HG03196 (cell line): ENCODE results near the gene RAVER1.
"Not testable (repeated sequence)": the region's sequence is repeated elsewhere in the genome, so short reads cannot be mapped to it uniquely, and the experiment has no call there.

Experiments
- ATAC-seq: cut with Tn5 transposase; IDR thresholded peaks from one replicate; pipeline ENCODE4 v1.9.1; 2021; ENCODE audit not compliant: unreplicated experiment

Gene RAVER1

DNA sequence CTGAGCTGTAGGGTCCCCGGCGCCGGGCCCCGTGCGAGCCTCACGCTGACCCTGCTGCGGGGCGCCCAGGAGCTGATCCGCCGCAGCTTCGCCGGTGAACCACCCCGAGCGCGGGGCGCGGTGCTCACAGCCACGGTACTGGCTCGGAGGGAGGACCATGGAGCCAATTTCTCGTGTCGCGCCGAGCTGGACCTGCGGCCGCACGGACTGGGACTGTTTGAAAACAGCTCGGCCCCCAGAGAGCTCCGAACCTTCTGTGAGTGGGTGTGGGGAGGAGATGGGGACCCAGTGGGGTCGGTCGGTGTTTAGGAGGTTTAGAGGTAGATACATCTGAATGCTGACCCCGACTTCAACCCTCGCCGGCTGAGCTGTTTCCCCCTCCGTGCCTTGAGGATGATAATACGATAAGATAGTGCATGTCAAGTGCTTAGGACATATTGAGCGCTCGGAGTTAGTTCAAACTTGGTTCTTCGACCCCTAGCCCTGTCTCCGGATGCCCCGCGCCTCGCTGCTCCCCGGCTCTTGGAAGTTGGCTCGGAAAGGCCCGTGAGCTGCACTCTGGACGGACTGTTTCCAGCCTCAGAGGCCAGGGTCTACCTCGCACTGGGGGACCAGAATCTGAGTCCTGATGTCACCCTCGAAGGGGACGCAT lies 41.6 kb downstream of the RAVER1 start:
- no peak for ATAC-seq

DNA sequence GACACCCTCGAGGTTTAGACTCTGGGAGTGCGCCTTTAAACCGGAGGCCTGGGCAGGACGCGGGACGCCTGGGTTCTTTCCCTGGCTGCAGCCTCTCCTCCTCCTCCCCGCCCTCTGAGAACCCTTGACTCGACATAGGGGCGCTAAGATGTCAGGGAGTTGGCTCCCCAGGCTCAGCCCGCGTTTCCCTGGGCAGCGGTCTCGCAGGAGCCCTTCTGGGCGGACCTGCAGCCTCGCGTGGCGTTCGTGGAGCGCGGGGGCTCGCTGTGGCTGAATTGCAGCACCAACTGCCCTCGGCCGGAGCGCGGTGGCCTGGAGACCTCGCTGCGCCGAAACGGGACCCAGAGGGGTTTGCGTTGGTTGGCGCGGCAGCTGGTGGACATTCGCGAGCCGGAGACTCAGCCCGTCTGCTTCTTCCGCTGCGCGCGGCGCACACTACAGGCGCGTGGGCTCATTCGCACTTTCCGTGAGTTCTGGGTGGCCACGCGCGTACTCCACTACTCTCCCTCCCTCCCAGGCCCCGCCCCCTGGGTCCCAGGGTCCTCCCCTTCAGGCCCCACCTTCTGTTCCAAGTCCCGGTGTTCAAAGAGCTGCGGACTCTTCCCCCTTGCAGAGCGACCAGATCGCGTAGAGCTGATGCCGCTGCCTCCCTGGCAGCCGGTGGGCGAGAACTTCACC lies 42.3 kb downstream of the RAVER1 start:
- ATAC-seq, result no peak

DNA sequence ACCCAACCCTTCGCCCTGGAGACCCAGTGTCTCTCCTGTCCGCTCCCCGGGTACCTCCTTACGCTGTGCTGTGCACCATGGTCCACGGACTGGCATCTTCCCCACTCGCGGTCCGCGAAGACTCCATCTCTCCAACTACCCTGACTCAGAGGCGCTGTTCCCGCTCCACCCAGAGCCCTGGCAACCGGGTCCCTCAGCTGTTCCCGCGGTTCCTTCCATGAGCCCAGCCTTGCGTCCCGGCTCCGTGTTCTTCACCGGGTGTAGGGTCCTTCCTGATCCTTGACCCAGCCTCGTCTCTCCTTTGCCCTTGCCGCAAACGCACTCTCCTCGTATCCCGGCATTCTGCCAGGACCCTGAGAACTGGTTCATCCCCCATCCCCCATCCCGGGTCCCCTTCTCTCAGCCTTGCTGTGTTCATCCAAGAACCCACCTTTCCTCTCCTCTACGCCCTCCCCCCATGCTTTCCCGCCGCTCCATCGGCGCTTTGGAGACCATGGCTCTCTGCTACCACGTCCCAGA lies 42.9 kb downstream of the RAVER1 start:
- ATAC-seq, result no peak

DNA sequence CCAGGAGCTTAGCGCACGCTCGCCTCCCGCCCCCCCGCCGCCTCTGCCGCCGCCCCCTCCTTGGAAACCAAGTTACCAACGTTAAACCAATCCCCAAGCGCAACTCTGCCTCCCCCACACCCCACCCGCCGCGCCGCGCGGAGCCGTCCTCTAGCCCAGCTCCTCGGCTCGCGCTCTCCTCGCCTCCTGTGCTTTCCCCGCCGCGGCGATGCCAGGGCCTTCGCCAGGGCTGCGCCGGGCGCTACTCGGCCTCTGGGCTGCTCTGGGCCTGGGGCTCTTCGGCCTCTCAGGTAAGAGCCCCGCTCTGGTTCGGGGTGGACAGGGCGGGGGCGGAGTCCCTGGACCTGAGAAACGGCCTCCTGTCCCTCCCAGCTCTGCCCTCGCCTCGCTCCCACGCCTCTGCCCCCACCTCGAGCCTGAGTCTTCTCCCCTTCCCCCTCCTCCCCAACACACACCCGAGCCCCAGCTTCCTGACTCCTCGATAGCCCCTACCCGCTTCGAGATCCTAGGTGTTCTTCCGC lies 43.4 kb downstream of the RAVER1 start, which contains the start of gene ICAM5:
TSS of gene ICAM5 (plus strand) at position 117 of the 521 bp plus-strand sequence. CDS start at position 209, 92 bp downstream.
- ATAC-seq, result no peak

DNA sequence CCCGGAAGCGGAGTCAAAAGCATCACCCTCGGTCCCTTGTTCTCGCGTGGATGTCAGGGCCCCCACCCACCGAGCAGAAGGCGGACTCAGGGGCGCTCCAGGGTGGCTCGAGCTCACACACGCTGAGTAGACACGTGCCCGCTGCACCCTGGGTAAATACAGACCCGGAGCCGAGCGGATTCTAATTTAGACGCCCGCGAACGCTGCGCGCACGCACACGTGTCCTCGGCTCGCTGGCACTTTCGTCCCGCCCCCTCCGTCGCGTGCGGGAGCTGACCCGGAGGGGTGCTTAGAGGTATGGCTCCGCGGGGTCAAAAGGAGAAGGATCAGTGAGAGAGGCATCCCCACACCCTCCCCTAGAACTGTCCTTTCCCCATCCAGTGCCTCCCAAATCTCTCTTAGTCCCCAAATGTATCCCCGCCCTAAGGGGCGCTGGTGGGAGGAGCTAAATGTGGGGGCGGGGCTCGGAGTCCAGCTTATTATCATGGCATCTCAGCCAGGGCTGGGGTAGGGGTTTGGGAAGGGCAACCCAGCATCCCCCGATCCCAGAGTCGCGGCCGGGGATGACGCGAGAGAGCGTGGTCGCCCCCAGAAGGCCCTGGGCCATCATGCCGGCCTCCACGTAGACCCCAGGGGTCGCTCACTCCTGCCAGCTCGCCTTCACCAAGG lies 44.0 kb downstream of the RAVER1 start:
- ATAC-seq, result no peak

DNA sequence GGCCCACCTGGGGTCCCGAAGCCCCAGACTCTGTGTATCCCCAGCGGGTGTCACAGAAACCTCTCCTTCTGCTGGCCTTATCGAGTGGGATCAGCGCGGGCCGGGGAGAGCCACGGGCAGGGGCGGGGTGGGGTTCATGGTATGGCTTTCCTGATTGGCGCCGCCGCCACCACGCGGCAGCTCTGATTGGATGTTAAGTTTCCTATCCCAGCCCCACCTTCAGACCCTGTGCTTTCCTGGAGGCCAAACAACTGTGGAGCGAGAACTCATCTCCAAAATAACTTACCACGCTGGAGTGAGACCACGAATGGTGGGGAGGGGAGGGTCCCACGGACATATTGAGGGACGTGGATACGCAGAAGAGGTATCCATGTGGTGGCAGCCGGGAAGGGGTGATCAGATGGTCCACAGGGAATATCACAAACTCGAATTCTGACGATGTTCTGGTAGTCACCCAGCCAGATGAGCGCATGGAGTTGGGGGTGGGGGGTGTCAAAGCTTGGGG lies 44.6 kb downstream of the RAVER1 start:
- no peak for ATAC-seq

DNA sequence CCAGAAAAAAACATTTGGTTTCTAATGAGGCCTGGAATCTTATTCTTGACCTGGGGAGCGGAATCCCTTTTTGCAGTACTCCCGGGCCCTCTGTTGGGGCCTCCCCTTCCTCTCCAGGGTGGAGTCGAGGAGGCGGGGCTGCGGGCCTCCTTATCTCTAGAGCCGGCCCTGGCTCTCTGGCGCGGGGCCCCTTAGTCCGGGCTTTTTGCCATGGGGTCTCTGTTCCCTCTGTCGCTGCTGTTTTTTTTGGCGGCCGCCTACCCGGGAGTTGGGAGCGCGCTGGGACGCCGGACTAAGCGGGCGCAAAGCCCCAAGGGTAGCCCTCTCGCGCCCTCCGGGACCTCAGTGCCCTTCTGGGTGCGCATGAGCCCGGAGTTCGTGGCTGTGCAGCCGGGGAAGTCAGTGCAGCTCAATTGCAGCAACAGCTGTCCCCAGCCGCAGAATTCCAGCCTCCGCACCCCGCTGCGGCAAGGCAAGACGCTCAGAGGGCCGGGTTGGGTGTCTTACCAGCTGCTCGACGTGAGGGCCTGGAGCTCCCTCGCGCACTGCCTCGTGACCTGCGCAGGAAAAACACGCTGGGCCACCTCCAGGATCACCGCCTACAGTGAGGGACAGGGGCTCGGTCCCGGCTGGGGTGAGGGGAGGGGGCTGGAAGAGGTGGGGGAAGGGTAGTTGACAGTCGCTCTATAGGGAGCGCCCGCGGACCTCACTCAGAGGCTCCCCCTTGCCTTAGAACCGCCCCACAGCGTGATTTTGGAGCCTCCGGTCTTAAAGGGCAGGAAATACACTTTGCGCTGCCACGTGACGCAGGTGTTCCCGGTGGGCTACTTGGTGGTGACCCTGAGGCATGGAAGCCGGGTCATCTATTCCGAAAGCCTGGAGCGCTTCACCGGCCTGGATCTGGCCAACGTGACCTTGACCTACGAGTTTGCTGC lies 46.3 kb downstream of the RAVER1 start, which contains the start of gene ICAM4:
TSS of gene ICAM4 (plus strand) at position 153 of the 935 bp plus-strand sequence. CDS start at position 211, 58 bp downstream.
- no peak for ATAC-seq

DNA sequence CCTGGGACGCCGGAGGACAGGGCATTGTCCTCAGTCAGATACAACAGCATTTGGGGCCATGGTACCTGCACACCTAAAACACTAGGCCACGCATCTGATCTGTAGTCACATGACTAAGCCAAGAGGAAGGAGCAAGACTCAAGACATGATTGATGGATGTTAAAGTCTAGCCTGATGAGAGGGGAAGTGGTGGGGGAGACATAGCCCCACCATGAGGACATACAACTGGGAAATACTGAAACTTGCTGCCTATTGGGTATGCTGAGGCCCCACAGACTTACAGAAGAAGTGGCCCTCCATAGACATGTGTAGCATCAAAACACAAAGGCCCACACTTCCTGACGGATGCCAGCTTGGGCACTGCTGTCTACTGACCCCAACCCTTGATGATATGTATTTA lies 47.9 kb downstream of the RAVER1 start:
- no peak for ATAC-seq

DNA sequence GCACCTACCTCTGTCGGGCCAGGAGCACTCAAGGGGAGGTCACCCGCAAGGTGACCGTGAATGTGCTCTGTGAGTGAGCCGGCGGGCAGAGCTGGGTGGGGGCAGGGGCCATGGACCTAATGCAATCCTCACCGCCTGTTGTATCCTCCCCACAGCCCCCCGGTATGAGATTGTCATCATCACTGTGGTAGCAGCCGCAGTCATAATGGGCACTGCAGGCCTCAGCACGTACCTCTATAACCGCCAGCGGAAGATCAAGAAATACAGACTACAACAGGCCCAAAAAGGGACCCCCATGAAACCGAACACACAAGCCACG lies 48.4 kb downstream of the RAVER1 start:
- ATAC-seq, result no peak

DNA sequence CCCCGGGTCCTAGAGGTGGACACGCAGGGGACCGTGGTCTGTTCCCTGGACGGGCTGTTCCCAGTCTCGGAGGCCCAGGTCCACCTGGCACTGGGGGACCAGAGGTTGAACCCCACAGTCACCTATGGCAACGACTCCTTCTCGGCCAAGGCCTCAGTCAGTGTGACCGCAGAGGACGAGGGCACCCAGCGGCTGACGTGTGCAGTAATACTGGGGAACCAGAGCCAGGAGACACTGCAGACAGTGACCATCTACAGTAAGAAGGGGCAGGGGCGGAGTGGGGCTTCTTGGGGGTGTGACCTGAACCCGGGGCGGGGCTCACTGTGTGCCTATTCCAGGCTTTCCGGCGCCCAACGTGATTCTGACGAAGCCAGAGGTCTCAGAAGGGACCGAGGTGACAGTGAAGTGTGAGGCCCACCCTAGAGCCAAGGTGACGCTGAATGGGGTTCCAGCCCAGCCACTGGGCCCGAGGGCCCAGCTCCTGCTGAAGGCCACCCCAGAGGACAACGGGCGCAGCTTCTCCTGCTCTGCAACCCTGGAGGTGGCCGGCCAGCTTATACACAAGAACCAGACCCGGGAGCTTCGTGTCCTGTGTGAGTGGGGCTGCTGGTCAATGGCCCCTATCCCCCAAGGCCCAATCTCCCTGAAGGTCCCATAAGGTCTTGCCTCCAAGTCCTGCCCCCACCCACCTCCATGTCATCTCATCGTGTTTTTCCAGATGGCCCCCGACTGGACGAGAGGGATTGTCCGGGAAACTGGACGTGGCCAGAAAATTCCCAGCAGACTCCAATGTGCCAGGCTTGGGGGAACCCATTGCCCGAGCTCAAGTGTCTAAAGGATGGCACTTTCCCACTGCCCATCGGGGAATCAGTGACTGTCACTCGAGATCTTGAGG lies 49.0 kb downstream of the RAVER1 start:
- ATAC-seq, result no peak

DNA sequence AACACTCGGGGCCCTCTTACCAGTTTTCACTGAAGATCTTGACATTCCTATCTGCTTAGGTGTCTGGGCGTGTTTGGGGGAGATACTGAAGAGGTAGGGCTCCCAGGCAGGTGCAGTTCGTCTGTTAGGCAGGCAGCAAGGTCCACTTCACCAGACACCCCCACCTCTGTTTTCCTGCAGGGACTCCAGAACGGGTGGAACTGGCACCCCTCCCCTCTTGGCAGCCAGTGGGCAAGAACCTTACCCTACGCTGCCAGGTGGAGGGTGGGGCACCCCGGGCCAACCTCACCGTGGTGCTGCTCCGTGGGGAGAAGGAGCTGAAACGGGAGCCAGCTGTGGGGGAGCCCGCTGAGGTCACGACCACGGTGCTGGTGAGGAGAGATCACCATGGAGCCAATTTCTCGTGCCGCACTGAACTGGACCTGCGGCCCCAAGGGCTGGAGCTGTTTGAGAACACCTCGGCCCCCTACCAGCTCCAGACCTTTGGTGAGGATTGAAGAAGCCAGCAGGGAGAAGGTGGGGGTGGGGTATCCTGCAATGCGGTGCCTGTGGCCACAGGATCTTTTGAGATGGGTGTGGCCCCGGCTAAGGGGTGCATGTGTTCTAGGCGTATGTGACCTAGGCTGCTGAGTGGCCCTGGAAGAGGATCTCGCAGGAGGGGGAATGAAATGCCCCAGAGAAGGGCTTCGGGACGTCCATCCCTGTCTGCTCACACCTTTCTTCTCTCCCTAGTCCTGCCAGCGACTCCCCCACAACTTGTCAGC lies 49.8 kb downstream of the RAVER1 start:
- ATAC-seq, result no peak

DNA sequence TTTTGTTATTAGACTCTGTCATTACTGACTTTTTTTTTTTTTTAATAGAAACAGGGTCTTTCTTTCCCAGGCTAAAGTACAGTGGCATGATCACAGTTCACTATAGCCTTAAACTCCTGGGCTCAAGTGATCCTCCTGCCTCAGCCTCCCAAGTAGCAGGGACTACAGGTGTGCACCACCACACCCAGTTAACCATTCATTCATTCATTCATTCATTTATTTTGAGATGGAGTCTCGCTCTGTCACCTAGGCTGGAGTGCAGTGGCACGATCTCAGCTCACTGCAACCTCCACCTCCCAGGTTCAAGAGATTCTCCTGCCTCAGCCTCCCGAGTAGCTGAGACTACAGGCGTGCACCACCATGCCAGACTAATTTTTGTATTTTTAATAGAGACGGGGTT lies 51.3 kb downstream of the RAVER1 start:
- ATAC-seq, result not testable (repeated sequence)

DNA sequence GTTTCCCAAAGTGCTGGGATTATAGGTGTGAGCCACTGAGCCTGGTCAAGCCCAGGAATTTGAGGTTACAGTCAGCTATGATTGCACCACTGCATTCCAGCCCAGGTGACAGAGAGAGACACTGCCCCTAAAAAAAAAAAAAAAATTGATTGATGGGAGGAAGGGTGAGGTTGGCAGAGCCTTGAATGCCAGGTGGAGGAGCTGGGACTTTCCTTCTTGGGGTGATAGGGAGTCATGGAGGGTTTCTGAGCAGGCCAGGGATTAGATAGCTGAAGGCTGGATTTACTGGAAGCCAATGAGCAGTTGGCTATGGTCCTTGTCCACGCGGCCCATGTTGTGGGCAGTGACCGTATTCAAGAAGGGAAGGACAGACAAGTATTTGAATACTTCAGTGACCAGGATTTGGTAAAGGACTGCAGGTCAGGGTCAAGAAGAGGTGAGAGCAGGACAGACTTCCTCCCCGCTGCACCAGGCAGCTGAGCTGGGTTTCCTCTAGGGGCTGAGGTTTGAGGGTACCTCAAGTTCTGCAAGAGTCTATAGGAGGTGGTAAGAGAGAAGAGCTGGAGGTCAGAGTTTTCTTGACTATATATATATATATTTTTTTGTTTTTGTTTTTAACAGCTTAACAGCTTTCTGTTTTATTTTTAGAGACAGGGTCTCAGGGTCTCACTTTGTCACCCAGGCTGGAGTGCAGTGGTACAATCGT lies 53.4 kb downstream of the RAVER1 start:
- ATAC-seq, result no peak

DNA sequence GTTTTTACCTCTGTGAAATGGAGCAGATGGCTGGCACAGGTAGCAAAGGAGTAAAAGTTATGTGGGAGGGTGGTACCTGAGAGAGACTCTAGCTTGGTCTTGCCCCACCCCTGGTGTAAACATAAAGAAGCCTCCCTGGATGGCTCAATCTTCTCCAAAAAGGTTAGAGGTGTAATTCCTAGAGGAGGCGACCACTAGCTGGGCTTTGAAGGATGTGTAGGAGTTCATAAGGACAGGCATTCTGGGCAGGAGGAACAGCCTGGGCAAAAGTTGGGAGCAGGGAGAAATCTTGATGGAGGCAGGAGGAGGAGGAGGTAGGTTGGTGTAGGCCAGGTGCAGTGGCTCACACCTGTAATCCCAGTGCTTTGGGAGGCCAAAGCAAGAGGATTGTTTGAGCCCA lies 54.4 kb downstream of the RAVER1 start:
- ATAC-seq, result no peak

DNA sequence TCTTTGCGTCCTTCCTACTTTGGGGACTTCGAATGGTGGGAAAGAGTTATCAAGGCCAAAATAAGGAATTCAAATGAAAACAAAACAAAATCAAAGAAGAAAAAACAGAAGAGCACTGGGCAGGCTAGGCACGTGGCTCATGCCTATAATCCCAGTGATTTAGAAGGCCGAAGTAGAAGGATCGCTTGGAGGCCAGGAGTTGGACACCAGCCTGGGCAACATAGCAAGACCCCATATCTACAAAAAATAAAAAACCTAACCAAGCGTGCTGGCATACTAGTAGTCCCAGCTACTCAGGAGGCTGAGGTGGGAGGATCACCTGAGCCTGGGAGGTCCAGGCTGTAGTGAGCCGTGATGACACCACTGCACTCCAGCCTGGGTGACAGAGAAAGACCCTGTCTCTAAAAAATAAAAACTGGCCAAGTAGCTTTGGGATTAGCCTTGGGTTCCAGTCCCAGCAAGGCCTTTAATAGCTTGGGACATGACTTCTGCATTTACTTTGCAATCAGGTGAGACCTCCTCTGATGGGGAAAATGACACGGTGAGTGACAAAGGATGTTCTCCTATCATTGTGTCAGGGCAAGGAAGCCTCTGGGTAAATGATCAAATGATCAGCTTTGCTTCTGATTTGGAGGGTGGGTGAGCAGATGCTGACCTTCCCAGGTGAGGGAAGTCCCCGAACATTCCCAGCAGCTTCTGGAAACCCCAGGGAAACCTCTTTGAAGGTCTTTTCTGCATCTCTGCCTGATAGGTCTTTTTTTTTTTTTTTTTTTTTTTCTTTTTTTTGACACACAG lies 55.3 kb downstream of the RAVER1 start:
- ATAC-seq, result no peak

DNA sequence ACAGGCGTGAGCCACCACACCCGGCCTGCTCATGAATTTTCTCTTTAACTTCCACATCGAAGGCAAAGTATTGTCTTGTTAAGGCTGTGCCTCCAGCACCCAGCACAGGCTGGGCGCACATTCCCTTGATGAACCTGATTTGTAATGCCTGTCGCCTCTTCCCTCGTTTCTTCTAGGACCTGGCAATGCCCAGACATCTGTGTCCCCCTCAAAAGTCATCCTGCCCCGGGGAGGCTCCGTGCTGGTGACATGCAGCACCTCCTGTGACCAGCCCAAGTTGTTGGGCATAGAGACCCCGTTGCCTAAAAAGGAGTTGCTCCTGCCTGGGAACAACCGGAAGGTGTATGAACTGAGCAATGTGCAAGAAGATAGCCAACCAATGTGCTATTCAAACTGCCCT lies 58.7 kb downstream of the RAVER1 start:
- no peak for ATAC-seq

DNA sequence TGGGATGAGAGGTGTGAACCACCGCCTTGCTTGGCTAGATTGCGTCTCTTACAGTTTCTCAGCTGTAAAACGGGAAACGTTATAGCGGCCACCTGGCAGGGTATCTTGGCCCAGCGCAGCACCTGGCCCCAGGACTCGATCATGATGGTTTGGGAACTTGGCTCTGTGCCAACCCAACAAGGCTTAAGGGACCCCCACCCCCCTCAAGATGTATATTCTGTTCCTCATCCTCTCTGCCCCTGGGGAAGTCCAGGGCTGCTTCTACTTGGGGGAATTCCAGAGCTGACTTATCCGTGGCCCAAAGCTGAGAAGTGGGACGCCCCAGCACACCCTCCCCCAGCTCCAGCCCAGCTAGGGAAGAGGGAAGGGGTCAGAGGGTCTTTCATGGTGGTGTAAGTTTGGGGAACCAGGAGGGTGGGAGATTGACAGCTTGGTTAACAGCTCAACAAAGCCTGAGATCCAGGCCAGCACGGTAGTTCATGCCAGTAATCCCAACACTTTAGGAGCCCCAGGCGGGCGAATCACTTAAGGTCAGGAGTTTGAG lies 61.7 kb downstream of the RAVER1 start:
- ATAC-seq, result peak; percentile 29
